ENCODE results near the gene SRPX2.

Gene SRPX2

GRCh38 chrX:100642290-100642689 is 1.7 kb upstream of the SRPX2 start:
- no peak overlapping the region for H3K4me3 ChIP-seq (ENCODE audit: low read length)
- DNase-seq (ENCODE audit: low read depth): no peak
- no peak for TF ChIP-seq CTCF (conservative IDR thresholded peaks at IDR 0.05; ENCODE audit: low read length)

- no peak overlapping the region for H3K4me3 ChIP-seq (ENCODE audit: low read length)
- TF ChIP-seq CTCF (conservative IDR thresholded peaks at IDR 0.05; ENCODE audit: low read length): no peak
- DNase-seq (ENCODE audit: low read depth): no peak
Observed at GRCh38 chrX:100643212-100643611, 787 bp upstream of the SRPX2 start.

- peak overlapping the region; percentile 58 for H3K4me3 ChIP-seq (ENCODE audit: low read length)
- DNase-seq (ENCODE audit: low read depth): peak; percentile 31
Observed at GRCh38 chrX:100645106-100645505, 1.1 kb downstream of the SRPX2 start.

GRCh38 chrX:100647095-100647494 is 3.1 kb downstream of the SRPX2 start:
- peak; percentile 22; the same call in 1 of the 2 replicates for TF ChIP-seq CTCF (conservative IDR thresholded peaks at IDR 0.05; ENCODE audit: low read length)
- no peak overlapping the region for H3K4me3 ChIP-seq (ENCODE audit: low read length)
- DNase-seq (ENCODE audit: low read depth): peak; percentile 75

More at GRCh38 chrX:100645106-100645505, 1.1 kb downstream of the SRPX2 start:
- no peak for TF ChIP-seq CTCF (conservative IDR thresholded peaks at IDR 0.05; ENCODE audit: low read length)

- peak; percentile 49 for DNase-seq (ENCODE audit: low read depth)
- H3K4me3 ChIP-seq (ENCODE audit: low read length): no peak overlapping the region
- no peak for TF ChIP-seq CTCF (conservative IDR thresholded peaks at IDR 0.05; ENCODE audit: low read length)
Observed at GRCh38 chrX:100647739-100648138, 3.7 kb downstream of the SRPX2 start.

GRCh38 chrX:100648458-100649417 is 4.7 kb downstream of the SRPX2 start:
- no peak for TF ChIP-seq CTCF (conservative IDR thresholded peaks at IDR 0.05; ENCODE audit: low read length)
- peak; percentile 84 for DNase-seq (ENCODE audit: low read depth)
- H3K4me3 ChIP-seq (ENCODE audit: low read length): peak overlapping the region; percentile 12

Data from AG10803 (cell line).